Measurements from ENCODE around the gene MEX3C.

- TF ChIP-seq EZH2phosphoT487 (IDR thresholded peaks at IDR 0.05; ENCODE audit: insufficient read depth, low read depth) (no peak), EZH2 (IDR thresholded peaks at IDR 0.05; ENCODE audit: insufficient read depth, poor library complexity, severe bottlenecking) (no peak)
Measured at GRCh38 chr18:51165296-51165695, 32.2 kb downstream of the MEX3C start.

All from GM23248 (cell line).